COLO668 (cell line): Measurements from ENCODE around the gene UNC5A.
A peak's percentile ranks its signal among the peaks of the same experiment; 100 is the strongest.

Experiments used
- DNase-seq: peaks from one replicate; lab custom pipeline; 2025; ENCODE audit not compliant: unreplicated experiment; lab: John Stamatoyannopoulos, UW

Gene UNC5A

GRCh38 chr5:176781638-176782570 lies 28.5 kb upstream of the UNC5A start:
- no peak for DNase-seq

- DNase-seq: no peak
Measured at GRCh38 chr5:176784218-176785165, 25.9 kb upstream of the UNC5A start.

- DNase-seq: no peak
Measured at GRCh38 chr5:176785184-176786145, 24.9 kb upstream of the UNC5A start.

- DNase-seq: no peak
Measured at GRCh38 chr5:176787676-176788075, 22.7 kb upstream of the UNC5A start.

- DNase-seq: no peak
Measured at GRCh38 chr5:176788091-176788490, 22.3 kb upstream of the UNC5A start.

GRCh38 chr5:176788941-176789872 lies 21.2 kb upstream of the UNC5A start:
- no peak for DNase-seq

- DNase-seq: peak; percentile 3
Measured at GRCh38 chr5:176789873-176790615, 20.3 kb upstream of the UNC5A start.

GRCh38 chr5:176790941-176791340 lies 19.4 kb upstream of the UNC5A start:
- no peak for DNase-seq

GRCh38 chr5:176792655-176793342 lies 17.6 kb upstream of the UNC5A start:
- DNase-seq: no peak

- peak; percentile 3 for DNase-seq
Measured at GRCh38 chr5:176793343-176793699, 17.0 kb upstream of the UNC5A start.

GRCh38 chr5:176793736-176794135 lies 16.6 kb upstream of the UNC5A start:
- DNase-seq: no peak

GRCh38 chr5:176794509-176794908 lies 15.8 kb upstream of the UNC5A start:
- DNase-seq: no peak

GRCh38 chr5:176796411-176796810 lies 13.9 kb upstream of the UNC5A start:
- DNase-seq: no peak

GRCh38 chr5:176796970-176797369 lies 13.4 kb upstream of the UNC5A start:
- no peak for DNase-seq

- DNase-seq: no peak
Measured at GRCh38 chr5:176797456-176798050, 12.8 kb upstream of the UNC5A start.

- no peak for DNase-seq
Measured at GRCh38 chr5:176798086-176798876, 12.1 kb upstream of the UNC5A start.

- DNase-seq: no peak
Measured at GRCh38 chr5:176798949-176799348, 11.4 kb upstream of the UNC5A start.
